Testis (tissue), 2 donors: ENCODE data around the gene TRPM3.

ENCODE experiments used
- POLR2A ChIP-seq: fragments of 450-650 bp; IDR thresholded peaks from one replicate; pipeline ENCODE4 v1.6.1; 2017; ENCODE audit warnings: antibody characterized with exemption, mild to moderate bottlenecking, moderate library complexity
- TF ChIP-seq, protein P1 (sequence below), 3 experiments: fragments of 450-650 bp in 2 of 3; fragments of 200-600 bp in 1 of 3; sonication (generic) in 1 of 3; IDR thresholded peaks; one replicate each; pipeline ENCODE4 v1.5.1; 2016 to 2019; ENCODE audit warnings: antibody characterized with exemption in 3 of 3, mild to moderate bottlenecking in 2 of 3, moderate library complexity in 1 of 3

GRCh38 chr9:70495514-70495913 is 625.9 kb downstream of the TRPM3 start:
- TF ChIP-seq, protein P1, sequence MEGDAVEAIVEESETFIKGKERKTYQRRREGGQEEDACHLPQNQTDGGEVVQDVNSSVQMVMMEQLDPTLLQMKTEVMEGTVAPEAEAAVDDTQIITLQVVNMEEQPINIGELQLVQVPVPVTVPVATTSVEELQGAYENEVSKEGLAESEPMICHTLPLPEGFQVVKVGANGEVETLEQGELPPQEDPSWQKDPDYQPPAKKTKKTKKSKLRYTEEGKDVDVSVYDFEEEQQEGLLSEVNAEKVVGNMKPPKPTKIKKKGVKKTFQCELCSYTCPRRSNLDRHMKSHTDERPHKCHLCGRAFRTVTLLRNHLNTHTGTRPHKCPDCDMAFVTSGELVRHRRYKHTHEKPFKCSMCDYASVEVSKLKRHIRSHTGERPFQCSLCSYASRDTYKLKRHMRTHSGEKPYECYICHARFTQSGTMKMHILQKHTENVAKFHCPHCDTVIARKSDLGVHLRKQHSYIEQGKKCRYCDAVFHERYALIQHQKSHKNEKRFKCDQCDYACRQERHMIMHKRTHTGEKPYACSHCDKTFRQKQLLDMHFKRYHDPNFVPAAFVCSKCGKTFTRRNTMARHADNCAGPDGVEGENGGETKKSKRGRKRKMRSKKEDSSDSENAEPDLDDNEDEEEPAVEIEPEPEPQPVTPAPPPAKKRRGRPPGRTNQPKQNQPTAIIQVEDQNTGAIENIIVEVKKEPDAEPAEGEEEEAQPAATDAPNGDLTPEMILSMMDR (IDR thresholded peaks at IDR 0.05), result no peak
- TF ChIP-seq POLR2A, result no peak
